ENCODE results near the gene DHRS12. TPM values are rescaled to one million over a fixed set of nuclear protein-coding genes. Genes with fewer than 3 reads are reported as not detected.

The DHRS12 gene
- total RNA-seq, 1 experiment from 2014 or later: 6.8 TPM

GRCh38 chr13:51773515-51773914 is 30.4 kb downstream of the DHRS12 start:
- H3K4me1 Mint-ChIP-seq (ENCODE audit: insufficient read depth, unreplicated experiment): peaks cover 15% of the 10 kb centered on the region
- no peak overlapping the region for H3K27ac Mint-ChIP-seq (ENCODE audit: low read depth, unreplicated experiment)
- no peaks in the 10 kb centered on the region for H3K9me3 Mint-ChIP-seq (ENCODE audit: unreplicated experiment)
- intact Hi-C loops (cut with micrococcal nuclease): no loop called here
- TF ChIP-seq CTCF (IDR thresholded peaks at IDR 0.05; ENCODE audit: unreplicated experiment): no peak
- ChIA-PET CTCF (no interaction called here), POLR2A (no interaction called here)
- no peak for DNase-seq (ENCODE audit: unreplicated experiment)
- H3K27me3 Mint-ChIP-seq (ENCODE audit: insufficient read depth, unreplicated experiment): no peaks in the 10 kb centered on the region
- H3K36me3 Mint-ChIP-seq (ENCODE audit: insufficient read depth, unreplicated experiment): peaks cover 39% of the 10 kb centered on the region
- H3K4me3 Mint-ChIP-seq (ENCODE audit: unreplicated experiment): no peak overlapping the region
- no TSS peak for BruUV-seq (replicated peaks)

DNA sequence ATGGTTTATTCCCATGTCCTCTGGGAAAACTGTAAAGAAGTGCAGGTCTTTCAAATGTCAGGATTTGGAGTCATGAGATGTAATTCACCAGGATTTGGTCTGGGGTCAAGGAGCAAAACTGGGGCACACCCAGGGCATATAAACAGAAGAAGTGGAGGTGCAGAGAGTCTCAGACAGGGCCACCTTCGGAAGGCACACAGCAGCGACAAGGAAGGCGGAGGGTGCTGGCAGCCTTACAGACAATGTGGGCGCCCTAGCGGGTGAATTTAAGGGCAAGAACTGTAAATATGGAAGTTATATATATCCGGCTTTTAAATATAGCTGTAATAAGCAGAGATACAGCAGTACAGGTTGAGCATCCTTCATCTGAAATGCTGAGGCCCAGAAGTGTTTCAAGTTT is 31.2 kb downstream of the DHRS12 start:
- peaks cover 39% of the 10 kb centered on the region for H3K36me3 Mint-ChIP-seq (ENCODE audit: insufficient read depth, unreplicated experiment)
- H3K27me3 Mint-ChIP-seq (ENCODE audit: insufficient read depth, unreplicated experiment): no peaks in the 10 kb centered on the region
- intact Hi-C loops (cut with micrococcal nuclease): no loop called here
- H3K4me1 Mint-ChIP-seq (ENCODE audit: insufficient read depth, unreplicated experiment): peaks cover 15% of the 10 kb centered on the region
- H3K27ac Mint-ChIP-seq (ENCODE audit: low read depth, unreplicated experiment): no peak overlapping the region
- CTCF ChIA-PET: interaction anchor here (0.7 kb wide), 1 partner anchor 18 kb away, joined by 3 read pairs; no protein-coding TSS in a partner anchor
- H3K4me3 Mint-ChIP-seq (ENCODE audit: unreplicated experiment): no peak overlapping the region
- DNase-seq (ENCODE audit: unreplicated experiment): no peak
- no peak for TF ChIP-seq CTCF (IDR thresholded peaks at IDR 0.05; ENCODE audit: unreplicated experiment)
- no peaks in the 10 kb centered on the region for H3K9me3 Mint-ChIP-seq (ENCODE audit: unreplicated experiment)
- no TSS peak for BruUV-seq (replicated peaks)
- POLR2A ChIA-PET: interaction anchor here (1.2 kb wide), 1 partner anchor 147 kb away, joined by 3 read pairs; no protein-coding TSS in a partner anchor

GRCh38 chr13:51772105-51772455 is 31.9 kb downstream of the DHRS12 start:
- CTCF ChIA-PET: interaction anchor here (0.7 to 1.3 kb wide), 2 partner anchors 9 to 18 kb away, joined by 3 to 4 read pairs; no protein-coding TSS in a partner anchor
- Mint-ChIP-seq H3K27me3 (ENCODE audit: insufficient read depth, unreplicated experiment) (no peaks in the 10 kb centered on the region), H3K4me1 (ENCODE audit: insufficient read depth, unreplicated experiment) (peaks cover 15% of the 10 kb centered on the region), H3K9me3 (ENCODE audit: unreplicated experiment) (no peaks in the 10 kb centered on the region), H3K27ac (ENCODE audit: low read depth, unreplicated experiment) (peak overlapping the region; percentile 76), H3K36me3 (ENCODE audit: insufficient read depth, unreplicated experiment) (peaks cover 39% of the 10 kb centered on the region), H3K4me3 (ENCODE audit: unreplicated experiment) (no peak overlapping the region)
- no peak for TF ChIP-seq CTCF (IDR thresholded peaks at IDR 0.05; ENCODE audit: unreplicated experiment)
- POLR2A ChIA-PET: interaction anchor here (1.2 to 1.5 kb wide), 2 partner anchors 147 to 182 kb away, joined by 3 read pairs; no protein-coding TSS in a partner anchor
- intact Hi-C loops (cut with micrococcal nuclease): no loop called here
- DNase-seq (ENCODE audit: unreplicated experiment): no peak
- no TSS peak for BruUV-seq (replicated peaks)

DNA sequence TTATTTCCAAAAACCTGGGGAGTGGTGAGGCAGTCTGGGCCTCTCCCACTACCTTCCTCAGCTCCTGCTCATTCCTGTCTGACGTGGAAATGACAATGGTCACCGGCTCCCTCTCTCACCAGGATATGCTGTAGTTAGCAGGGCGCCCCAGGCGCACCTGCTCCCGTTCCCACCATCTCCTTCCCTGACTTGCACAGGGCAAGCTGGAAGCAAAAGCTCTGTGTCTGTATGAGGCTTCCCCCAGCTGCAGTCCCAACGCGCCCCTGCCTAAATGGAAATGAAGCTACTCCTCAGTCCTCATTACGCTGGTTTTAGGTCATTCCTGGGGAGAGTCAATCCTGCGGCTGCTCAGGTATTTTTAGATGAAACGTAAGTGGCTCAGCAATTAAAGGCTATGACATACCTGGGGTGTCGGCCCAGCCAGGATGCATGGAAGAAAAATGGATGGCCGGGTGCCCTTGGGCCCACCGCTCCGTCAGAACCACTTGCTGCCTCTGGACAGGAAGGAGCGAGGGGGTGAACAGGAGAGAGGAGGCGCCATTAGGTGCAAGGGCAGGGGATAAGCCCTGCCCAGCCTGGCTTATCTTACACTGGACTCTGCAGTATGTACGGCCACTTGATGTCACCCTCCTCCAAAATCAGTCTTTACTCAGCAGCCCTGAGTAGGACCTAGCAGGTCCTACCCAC is 32.4 kb downstream of the DHRS12 start:
- POLR2A ChIA-PET: interaction anchor here (0.6 to 1.5 kb wide), 5 partner anchors 12 to 181 kb away, joined by 3 to 6 read pairs (median 3); no protein-coding TSS in a partner anchor
- CTCF ChIA-PET: interaction anchor here (1.3 kb wide), 1 partner anchor 10 kb away, joined by 4 read pairs; no protein-coding TSS in a partner anchor
- H3K9me3 Mint-ChIP-seq (ENCODE audit: unreplicated experiment): no peaks in the 10 kb centered on the region
- intact Hi-C loops (cut with micrococcal nuclease): no loop called here
- no peak overlapping the region for H3K4me3 Mint-ChIP-seq (ENCODE audit: unreplicated experiment)
- peaks cover 15% of the 10 kb centered on the region for H3K4me1 Mint-ChIP-seq (ENCODE audit: insufficient read depth, unreplicated experiment)
- BruUV-seq (replicated peaks): no TSS peak
- H3K27ac Mint-ChIP-seq (ENCODE audit: low read depth, unreplicated experiment): peak overlapping the region; percentile 76
- no peak for TF ChIP-seq CTCF (IDR thresholded peaks at IDR 0.05; ENCODE audit: unreplicated experiment)
- H3K27me3 Mint-ChIP-seq (ENCODE audit: insufficient read depth, unreplicated experiment): no peaks in the 10 kb centered on the region
- peaks cover 44% of the 10 kb centered on the region for H3K36me3 Mint-ChIP-seq (ENCODE audit: insufficient read depth, unreplicated experiment)
- no peak for DNase-seq (ENCODE audit: unreplicated experiment)

Measured in MCF 10A (cell line).